Right forelimb (tissue), 1 donor: Measurements from ENCODE around the gene TNFAIP8.
"Not testable (repeated sequence)": the region's sequence is repeated elsewhere in the genome, so short reads cannot be mapped to it uniquely, and the experiment has no call there.

Experiments used
- DNase-seq: peaks from one replicate; pipeline ENCODE4 v3.0.0-alpha.2; 2018

The TNFAIP8 gene

DNA sequence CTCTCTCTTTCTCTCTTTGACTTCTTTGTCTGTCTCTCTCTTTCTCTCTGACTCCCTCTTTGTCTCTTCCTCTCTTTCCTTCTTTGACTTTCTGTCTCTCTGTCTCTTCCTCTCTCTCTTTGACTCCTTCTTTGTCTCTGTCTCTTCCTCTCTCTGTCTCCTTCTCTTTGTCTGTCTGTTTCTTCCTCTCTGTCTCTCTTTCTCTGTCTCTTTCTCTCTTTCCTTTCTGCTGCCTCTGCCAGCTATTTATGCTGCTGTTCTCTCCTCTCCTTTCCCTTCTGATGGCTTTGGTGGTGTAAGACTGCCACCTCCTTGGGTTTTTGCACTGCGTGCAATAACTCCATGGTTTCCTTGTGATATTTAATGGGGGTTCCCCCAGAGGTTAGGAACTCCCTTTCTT lies 72.3 kb downstream of the TNFAIP8 start:
- not testable (repeated sequence) for DNase-seq

DNA sequence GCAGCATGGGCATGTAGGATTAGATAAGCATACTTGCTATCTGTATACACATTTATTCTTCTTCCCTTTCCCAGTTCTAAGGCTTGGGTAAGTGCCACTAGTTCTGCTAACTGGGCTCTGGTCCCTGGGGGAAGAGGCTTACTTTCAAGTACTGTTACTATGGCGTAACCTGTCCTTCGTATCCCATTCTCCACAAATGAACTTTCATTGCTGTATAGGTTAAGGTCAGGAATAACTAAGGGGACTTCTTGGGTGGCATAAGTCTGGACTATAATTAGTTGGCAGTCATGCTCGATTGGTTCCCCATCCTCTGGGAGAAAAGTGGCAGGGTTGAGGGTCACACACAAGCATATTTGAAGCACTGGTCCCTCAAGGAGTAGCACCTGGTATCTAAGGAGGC lies 72.8 kb downstream of the TNFAIP8 start:
- not testable (repeated sequence) for DNase-seq

DNA sequence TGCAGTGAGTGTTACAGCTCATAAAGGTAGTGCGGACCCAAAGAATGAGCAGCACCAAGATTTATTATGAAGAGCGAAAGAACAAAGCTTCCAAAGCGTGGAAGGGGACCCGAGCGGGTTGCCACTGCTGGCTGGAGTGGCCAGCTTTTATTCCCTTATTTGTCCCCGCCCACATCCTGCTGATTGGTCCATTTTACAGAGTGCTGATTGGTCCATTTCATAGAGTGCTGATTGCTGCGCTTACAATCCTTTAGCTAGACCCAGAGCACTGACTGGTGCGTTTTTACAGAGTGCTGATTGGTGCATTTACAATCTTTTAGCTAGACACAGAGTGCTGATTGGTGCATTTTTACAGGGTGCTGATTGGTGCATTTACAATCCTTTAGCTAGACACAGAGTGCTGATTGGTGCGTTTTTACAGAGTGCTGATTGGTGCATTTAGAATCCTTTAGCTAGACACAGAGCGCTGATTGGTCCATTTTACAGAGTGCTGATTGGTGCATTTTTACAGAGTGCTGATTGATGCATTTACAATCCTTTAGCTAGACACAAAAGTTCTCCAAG lies 76.9 kb downstream of the TNFAIP8 start:
- DNase-seq: not testable (repeated sequence)

DNA sequence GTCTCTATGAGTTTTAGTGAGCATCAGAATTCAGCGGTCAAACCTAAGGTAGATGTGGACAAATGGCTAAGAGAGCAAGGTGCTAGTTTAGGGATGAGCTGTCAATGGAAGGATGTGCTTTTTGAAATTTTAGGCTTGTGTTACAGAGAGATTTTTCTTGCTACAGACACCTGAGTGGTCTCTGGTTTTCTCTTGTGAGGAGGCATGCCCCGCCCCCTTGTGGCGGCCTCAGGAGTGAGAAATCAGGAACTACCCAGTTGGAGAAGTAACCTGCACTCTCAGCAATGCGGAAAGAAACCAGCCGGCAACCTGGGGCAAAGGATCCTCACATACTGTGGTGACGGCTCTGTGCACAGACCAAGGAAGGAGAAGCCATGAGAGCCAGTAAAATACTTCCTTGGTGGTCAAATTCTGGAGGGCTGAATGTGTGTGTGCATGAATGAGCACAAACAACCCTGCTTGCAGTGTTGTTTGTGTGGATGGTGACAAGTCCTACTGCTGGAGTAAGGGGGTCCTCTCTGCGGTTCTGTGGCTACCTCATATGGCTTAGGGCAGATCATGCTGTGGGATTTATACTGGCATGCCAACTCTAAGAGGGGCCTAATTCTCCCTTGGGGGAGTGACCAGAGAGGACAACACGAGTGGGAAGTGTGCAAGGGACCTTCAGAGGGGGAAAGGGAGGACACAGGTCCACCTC lies 79.8 kb downstream of the TNFAIP8 start:
- DNase-seq: no peak

DNA sequence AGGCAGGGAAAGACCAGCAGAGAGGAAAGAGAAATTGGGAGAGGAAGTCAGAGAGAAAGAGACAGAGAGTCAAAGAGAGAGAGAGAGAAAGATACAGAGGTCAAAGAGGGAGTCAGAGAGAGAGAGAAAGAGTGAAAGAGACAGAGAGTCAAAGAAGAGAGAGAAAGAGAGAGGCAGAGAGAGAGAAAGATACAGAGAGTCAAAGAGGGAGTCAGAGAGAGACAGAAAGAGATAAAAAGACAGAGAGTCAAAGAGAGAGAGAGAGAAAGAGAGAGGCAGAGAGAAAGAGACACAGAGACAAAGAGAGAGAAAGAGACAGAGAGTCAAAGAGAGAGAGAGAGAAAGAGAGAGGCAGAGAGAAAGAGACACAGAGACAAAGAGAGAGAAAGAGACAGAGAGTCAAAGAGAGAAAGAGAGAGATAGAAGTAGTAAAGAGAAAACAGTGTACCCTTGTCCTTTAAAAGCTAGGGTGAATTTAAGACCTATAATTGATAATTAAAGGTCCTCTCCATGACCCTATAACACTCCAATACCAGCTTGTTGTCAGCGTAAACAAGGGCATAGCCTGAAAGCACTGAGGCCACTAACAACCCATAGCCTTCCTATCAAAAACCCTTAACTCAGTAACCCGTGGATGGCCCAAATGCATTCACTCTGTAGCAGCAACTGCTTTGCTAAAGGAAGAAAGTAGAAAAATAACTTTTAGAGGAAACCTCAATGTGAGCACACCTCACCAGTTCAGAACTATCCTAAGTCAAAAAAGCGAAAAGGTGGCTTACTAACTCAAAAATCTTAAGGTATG lies 82.2 kb downstream of the TNFAIP8 start:
- not testable (repeated sequence) for DNase-seq

DNA sequence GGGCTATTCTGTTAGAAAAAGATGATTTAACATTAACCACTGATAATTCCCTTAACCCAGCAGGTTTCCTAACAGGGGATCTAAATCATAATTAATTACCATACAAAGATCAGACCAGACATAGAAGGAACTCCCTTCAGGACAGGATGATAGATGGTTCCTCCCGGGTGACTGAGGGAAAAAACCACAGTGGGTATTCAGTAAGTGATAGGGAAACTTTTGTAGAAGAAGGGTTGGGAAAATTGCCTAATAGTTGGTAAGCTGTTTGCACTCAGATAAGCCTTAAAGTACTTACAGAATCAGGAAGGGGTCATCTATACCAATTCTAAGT lies 82.7 kb downstream of the TNFAIP8 start:
- not testable (repeated sequence) for DNase-seq

DNA sequence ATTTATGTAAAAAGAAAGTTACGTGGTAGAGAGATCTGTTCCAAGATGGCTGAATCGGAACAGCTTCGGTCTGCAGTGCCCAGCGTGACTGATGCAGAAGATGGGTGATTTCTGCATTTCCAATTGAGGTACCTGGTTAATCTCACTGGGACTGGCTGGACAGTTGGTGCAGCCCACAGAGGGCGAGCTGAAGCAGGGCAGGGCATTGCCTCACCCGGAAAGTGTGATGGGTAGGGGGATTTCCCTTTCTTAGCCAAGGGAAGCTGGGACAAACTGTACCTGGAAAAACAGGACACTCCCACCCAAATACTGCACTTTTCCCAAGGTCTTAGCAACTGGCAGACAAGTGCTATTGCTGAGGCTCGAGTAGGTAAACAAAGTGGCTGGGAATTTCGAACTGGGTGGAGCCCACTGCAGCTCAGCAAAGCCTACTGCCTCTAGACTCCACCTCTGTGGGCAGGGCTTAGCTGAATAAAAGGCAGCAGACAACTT lies 83.4 kb downstream of the TNFAIP8 start:
- DNase-seq: no peak

DNA sequence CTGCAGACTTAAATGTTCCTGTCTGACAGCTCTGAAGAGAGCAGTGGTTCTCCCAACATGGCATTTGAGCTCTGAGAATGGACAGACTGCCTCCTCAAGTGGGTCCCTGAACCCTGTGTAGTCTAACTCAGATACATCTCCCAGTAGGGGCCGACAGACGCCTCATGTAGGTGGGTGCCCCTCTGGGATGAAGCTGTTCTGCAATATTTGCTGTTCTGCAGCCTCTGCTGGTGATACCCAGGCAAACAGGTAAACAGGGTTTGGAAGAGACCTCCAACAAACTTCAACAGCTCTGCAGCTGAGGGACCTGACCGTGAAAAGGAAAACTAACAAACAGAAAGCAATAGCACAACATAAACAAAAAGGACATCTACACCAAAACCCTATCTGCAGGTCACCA lies 83.8 kb downstream of the TNFAIP8 start:
- DNase-seq: not testable (repeated sequence)

DNA sequence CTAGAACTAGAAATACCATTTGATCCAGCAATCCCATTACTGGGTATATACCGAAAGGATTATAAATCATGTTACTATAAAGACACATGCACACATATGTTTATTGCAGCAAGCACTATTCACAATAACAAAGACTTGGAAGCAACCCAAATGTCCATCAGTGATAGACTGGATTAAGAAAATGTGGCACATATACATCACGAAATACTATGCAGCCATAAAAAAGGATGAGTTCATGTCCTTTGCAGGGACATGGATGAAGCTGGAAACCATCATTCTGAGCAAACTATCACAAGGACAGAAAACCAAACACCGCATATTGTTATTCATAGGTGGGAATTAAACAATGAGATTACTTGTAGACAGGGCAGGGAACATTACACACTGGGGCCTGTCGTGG lies 88.8 kb downstream of the TNFAIP8 start:
- not testable (repeated sequence) for DNase-seq

DNA sequence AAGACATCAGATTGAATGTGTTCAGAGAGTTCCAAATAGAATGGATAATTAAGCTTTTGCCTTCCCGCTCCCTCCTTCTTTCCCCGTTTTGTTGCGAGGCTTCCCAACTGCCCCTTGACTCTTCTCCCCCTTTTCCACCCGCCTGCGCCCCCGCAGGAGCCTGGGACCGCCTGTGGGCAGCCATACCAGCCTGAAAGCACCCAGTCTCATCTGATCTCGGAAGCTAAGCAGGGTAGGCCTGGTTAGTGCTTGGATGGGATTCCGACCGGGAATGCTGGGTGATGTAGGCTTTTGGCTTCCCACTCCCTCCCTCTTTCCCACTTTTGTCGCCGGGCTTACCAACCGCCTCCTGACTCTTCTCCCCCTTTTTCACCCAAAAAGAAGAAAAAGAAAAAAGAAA lies 89.7 kb downstream of the TNFAIP8 start:
- no peak for DNase-seq
